Testis (tissue), 3 donors: ENCODE data around the gene MYOM3. TPM values are rescaled to one million over a fixed set of nuclear protein-coding genes. Genes with fewer than 3 reads are reported as not detected.

Source experiments
- DNase-seq: peaks from one replicate; pipeline ENCODE4 v3.0.0-alpha.2; 2019
- H3K27ac ChIP-seq, 2 donors: fragments of 200-600 bp; sonication (generic); one replicate each; pipeline ENCODE4 v1.5.1; 2019
- H3K27me3 ChIP-seq: fragments of 200-600 bp; sonication (generic); one replicate; pipeline ENCODE4 v1.5.1; 2019
- H3K36me3 ChIP-seq: fragments of 200-600 bp; sonication (generic); one replicate; pipeline ENCODE4 v1.5.1; 2017; ENCODE audit warnings: low read depth; ENCODE audit errors: missing control alignments
- H3K4me1 ChIP-seq: fragments of 200-600 bp; sonication (generic); one replicate; pipeline ENCODE4 v1.5.1; 2019
- H3K4me3 ChIP-seq, 2 donors: fragments of 200-600 bp; sonication (generic); one replicate each; pipeline ENCODE4 v1.5.1; 2017 to 2019
- H3K9me3 ChIP-seq: fragments of 200-600 bp; sonication (generic); one replicate; pipeline ENCODE4 v1.5.1; 2017
- CTCF ChIP-seq, 3 experiments: fragments of 450-650 bp in 2 of 3; fragments of 200-600 bp in 1 of 3; sonication (generic) in 1 of 3; IDR thresholded peaks; one replicate each; pipeline ENCODE4 v1.5.1; 2016 to 2019; ENCODE audit warnings: antibody characterized with exemption in 3 of 3, mild to moderate bottlenecking in 2 of 3, moderate library complexity in 1 of 3
- POLR2A ChIP-seq: fragments of 450-650 bp; IDR thresholded peaks from one replicate; pipeline ENCODE4 v1.6.1; 2017; ENCODE audit warnings: antibody characterized with exemption, mild to moderate bottlenecking, moderate library complexity
- WGBS, 2 donors: methylation state at CpG; one replicate each; pipeline ENCODE4 v1.1.5; 2018; 5-methylcytosine and 5-hydroxymethylcytosine counted together
- intact Hi-C: fragments of 100-400 bp; cut with DNase I; formaldehyde crosslinking; loops from one replicate; pipeline ENCODE4 v1.15.1; 2023; ENCODE audit warnings: low total_unique reads
- polyA plus RNA-seq: library from polyadenylated mRNA; stranded (reverse); fragments of 350-450 nt; fragmentation: Illumina TruSeq; extraction: RNeasy Lipid Tissue Mini Kit (QIAGEN cat#74804); gene quantifications from one replicate; pipeline ENCODE4 v1.2.3, GENCODE V29; 2014; ENCODE audit warnings: low read depth, low replicate concordance; ENCODE audit not compliant: insufficient read depth
- total RNA-seq, 2 donors: library from RNA; depleted of rRNA; stranded (reverse); fragments of >200 nt; gene quantifications; one replicate each; pipeline ENCODE4 v1.2.3, GENCODE V29; 2016

Gene MYOM3
- total and polyA plus RNA-seq, 3 donors from 2014 or later, result 22.4 to 39.5 (median 26.8) TPM

- WGBS, 2 donors, result 74 to 82% methylated on average over 13 of the region's 13 CpGs
- Histone ChIP-seq H3K27ac (no peak overlapping the region), H3K27me3 (no peaks in the 10 kb centered on the region), H3K36me3 (no peaks in the 10 kb centered on the region), H3K4me3 (no peak overlapping the region), H3K9me3 (no peaks in the 10 kb centered on the region), H3K4me1 (peaks cover 4% of the 10 kb centered on the region)
- TF ChIP-seq POLR2A (no peak), CTCF (IDR thresholded peaks at IDR 0.05) (no peak)
- intact Hi-C loops, result no loop called here
- no peak for DNase-seq
These were observed 26.7 kb upstream of the MYOM3 start for GRCh38 chr1:24138476-24139221.

GRCh38 chr1:24136956-24137539 is 25.1 kb upstream of the MYOM3 start:
- WGBS, 2 donors, result 89 to 91% methylated on average over 15 of the region's 15 CpGs
- H3K9me3 ChIP-seq, result no peaks in the 10 kb centered on the region
- no peaks in the 10 kb centered on the region for H3K36me3 ChIP-seq
- no peaks in the 10 kb centered on the region for H3K4me1 ChIP-seq
- H3K4me3 ChIP-seq, result no peak overlapping the region
- intact Hi-C loops, result no loop called here
- DNase-seq, result no peak
- no peak overlapping the region for H3K27ac ChIP-seq
- TF ChIP-seq POLR2A (no peak), CTCF (IDR thresholded peaks at IDR 0.05) (no peak)
- H3K27me3 ChIP-seq, result no peaks in the 10 kb centered on the region

- no peaks in the 10 kb centered on the region for H3K9me3 ChIP-seq
- no peak for TF ChIP-seq CTCF (IDR thresholded peaks at IDR 0.05)
- no peak for TF ChIP-seq POLR2A
- H3K27me3 ChIP-seq, result no peaks in the 10 kb centered on the region
- H3K27ac ChIP-seq, result no peak overlapping the region
- intact Hi-C loops, result no loop called here
- H3K36me3 ChIP-seq, result no peaks in the 10 kb centered on the region
- 82% methylated on average over 3 of the region's 3 CpGs for WGBS, 2 donors
- no peak overlapping the region for H3K4me3 ChIP-seq
- no peak for DNase-seq
- no peaks in the 10 kb centered on the region for H3K4me1 ChIP-seq
These were observed 22.4 kb upstream of the MYOM3 start for GRCh38 chr1:24134376-24134775.

- WGBS, 2 donors, result 86 to 97% methylated on average over 1 of the region's 1 CpG
- no peak for DNase-seq
- no peak overlapping the region for H3K4me3 ChIP-seq
- H3K27me3 ChIP-seq, result no peaks in the 10 kb centered on the region
- no peaks in the 10 kb centered on the region for H3K4me1 ChIP-seq
- H3K36me3 ChIP-seq, result no peaks in the 10 kb centered on the region
- no peak overlapping the region for H3K27ac ChIP-seq
- intact Hi-C loops, result no loop called here
- H3K9me3 ChIP-seq, result no peaks in the 10 kb centered on the region
- TF ChIP-seq CTCF (IDR thresholded peaks at IDR 0.05), result no peak
- TF ChIP-seq POLR2A, result no peak
These were observed 21.9 kb upstream of the MYOM3 start for GRCh38 chr1:24133819-24134218.

- Histone ChIP-seq H3K4me1 (no peaks in the 10 kb centered on the region), H3K36me3 (no peaks in the 10 kb centered on the region), H3K4me3 (no peak overlapping the region), H3K27ac (no peak overlapping the region), H3K27me3 (no peaks in the 10 kb centered on the region), H3K9me3 (no peaks in the 10 kb centered on the region)
- intact Hi-C loops, result no loop called here
- no peak for TF ChIP-seq POLR2A
- 85 to 92% methylated on average over 3 of the region's 3 CpGs for WGBS, 2 donors
- DNase-seq, result no peak
These were observed 18.4 kb upstream of the MYOM3 start for GRCh38 chr1:24130385-24130784.
